ENCODE data around the gene TMEM242.

DNA sequence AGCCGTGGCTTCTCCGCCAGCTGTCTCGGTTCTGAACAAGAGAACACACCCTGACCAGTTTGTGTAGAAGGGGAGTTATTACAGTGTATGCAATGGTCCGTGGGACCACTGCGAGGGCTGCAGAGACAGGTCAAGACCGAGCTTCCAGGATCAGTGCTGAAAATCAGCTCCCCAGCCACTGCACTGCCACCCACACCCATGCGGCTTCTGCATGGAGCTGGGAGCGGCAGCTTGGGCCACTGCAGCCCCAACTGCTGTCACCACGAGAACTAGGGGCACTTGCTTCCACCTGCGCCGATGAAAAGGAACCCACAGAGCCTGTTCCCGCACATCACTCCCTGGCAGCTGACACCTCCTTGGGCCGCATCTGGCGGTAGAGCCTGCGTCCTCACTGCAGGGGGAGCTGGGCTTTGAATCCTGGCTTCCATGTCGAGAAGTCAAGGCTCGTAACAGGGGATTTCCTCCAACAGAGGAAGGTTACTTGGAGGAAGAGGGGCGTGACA, 56.2 kb downstream of the TMEM242 start:
- no peak for TF ChIP-seq CTCF (IDR thresholded peaks at IDR 0.05)
- no peak for TF ChIP-seq POLR2A (IDR thresholded peaks at IDR 0.05)

Data from esophagus squamous epithelium (tissue), 4 donors.